Activated naive CD4-positive, alpha-beta T cell treated with anti-CD3 and anti-CD28 coated beads, Interleukin-2, amount 50 U/mL, for 72 hours (primary cell): ENCODE measurements around the gene ZNF528. TPM values are rescaled to one million over a fixed set of nuclear protein-coding genes. Genes with fewer than 3 reads are reported as not detected.
A peak's percentile ranks its signal among the peaks of the same experiment; 100 is the strongest.

ENCODE experiments used
- ATAC-seq, 2 donors: fragments of 150-1000 bp; cut with Tn5 transposase; 2 replicates each; pipeline ENCODE4 v1.10.0; 2021; ENCODE audit warnings: mild to moderate bottlenecking in 2 of 2, moderate library complexity in 2 of 2
- DNase-seq, 2 donors: peaks; one replicate each; pipeline ENCODE4 v3.0.0; 2021 to 2022; ENCODE audit warnings: low spot score in 2 of 2
- H3K27ac Mint-ChIP-seq, 2 donors: one replicate each; pipeline ENCODE4 v1.8.0; 2022; ENCODE audit warnings: mild to moderate bottlenecking in 2 of 2, mixed read lengths in 2 of 2
- H3K36me3 Mint-ChIP-seq, 2 donors: one replicate each; pipeline ENCODE4 v1.8.0; 2022; ENCODE audit warnings: mixed read lengths in 2 of 2
- H3K9me3 Mint-ChIP-seq, 2 donors: one replicate each; pipeline ENCODE4 v1.8.0; 2022; ENCODE audit warnings: mixed read lengths in 2 of 2
- total RNA-seq, 2 donors: library from RNA; stranded (reverse); gene quantifications; one replicate each; pipeline ENCODE4 v1.2.3, GENCODE V29; 2022

The ZNF528 gene
- 1 to 10 TPM; 4.8 to 6.7 TPM for total RNA-seq

GRCh38 chr19:52397310-52398080 lies at the start of gene ZNF528:
ZNF528 (plus strand) TSS chr19:52397849; CDS start chr19:52402014, 4,165 bp downstream.
- peak within 1 kb of the TSS; percentile 94 to 97 for H3K27ac Mint-ChIP-seq
- peak; percentile 100 for ATAC-seq
- DNase-seq = peak; percentile 90 to 97
- peaks cover 44 to 65% of the 10 kb centered on the region in 2 donors for H3K9me3 Mint-ChIP-seq
- peaks cover 75 to 86% of the 10 kb centered on the region in 2 donors for H3K36me3 Mint-ChIP-seq

DNA sequence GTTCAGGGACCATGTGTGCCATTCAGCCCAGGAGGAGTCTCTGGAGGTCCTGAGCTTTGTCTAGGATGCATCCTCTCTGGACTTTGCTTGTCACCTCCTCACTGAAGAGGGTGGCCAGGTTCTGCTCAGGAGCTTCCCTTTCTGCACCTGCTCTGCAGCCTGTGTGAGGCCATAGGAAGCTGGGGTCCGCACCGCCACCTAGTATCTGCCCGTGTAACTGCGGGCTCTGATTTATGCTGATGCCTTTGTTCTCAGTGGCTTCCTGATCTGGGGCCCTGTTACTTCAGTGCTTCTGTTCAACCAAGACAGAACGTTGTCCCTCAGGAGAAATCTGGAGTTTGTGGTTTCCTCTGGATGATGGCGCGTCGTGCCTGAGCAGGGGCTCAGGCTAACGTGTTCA lies 46.1 kb upstream of the ZNF528 start:
- Mint-ChIP-seq H3K36me3 (peaks cover 58 to 67% of the 10 kb centered on the region in 2 donors), H3K27ac (no peak overlapping the region), H3K9me3 (peaks cover 33 to 41% of the 10 kb centered on the region in 2 donors)
- DNase-seq = no peak
- no peak for ATAC-seq

DNA sequence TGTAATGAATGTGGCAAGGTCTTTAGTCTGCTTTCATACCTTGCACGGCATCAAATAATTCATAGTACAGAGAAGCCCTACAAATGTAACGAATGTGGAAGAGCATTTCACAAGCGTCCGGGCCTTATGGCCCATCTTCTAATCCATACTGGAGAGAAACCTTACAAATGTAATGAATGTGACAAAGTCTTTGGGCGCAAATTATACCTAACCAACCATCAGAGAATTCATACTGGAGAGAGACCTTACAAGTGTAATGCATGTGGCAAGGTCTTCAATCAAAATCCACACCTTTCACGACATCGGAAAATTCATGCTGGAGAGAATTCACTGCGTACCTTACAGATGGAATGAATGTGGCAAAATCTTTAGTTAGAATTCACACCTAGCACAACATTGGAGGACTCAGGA lies 31.2 kb upstream of the ZNF528 start:
- Mint-ChIP-seq H3K9me3 (peaks cover 28 to 34% of the 10 kb centered on the region in 2 donors), H3K27ac (no peak overlapping the region), H3K36me3 (peaks cover 38 to 51% of the 10 kb centered on the region in 2 donors)
- DNase-seq (no peak), ATAC-seq (no peak)

GRCh38 chr19:52369559-52370340 lies 27.9 kb upstream of the ZNF528 start, which contains the start of gene ZNF880:
ZNF880 (plus strand) TSS chr19:52369923; CDS start chr19:52369966, 43 bp downstream.
- ATAC-seq = peak; percentile 100
- Mint-ChIP-seq H3K9me3 (peaks cover 25 to 36% of the 10 kb centered on the region in 2 donors), H3K27ac (peak within 1 kb of the TSS; percentile 94 to 98), H3K36me3 (peaks cover 47 to 65% of the 10 kb centered on the region in 2 donors)
- peak; percentile 91 for DNase-seq

DNA sequence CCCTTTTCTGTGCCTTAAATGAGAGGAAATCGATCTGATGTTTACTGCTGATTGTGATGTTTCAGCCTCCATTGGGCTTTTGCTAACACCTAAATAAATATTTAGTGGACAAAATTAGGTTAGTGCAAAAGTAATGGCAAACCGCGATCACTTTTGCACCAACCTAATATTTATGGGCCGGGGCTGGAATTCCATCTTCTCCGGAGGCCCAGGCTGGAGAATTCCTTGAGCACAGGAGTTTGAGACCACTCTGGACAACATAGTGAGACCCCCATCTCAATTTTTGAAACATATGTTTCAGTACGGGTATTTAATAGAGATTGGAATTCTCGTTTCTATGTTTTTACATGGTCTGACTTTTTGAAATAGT lies 27.3 kb upstream of the ZNF528 start:
- peaks cover 49 to 69% of the 10 kb centered on the region in 2 donors for H3K36me3 Mint-ChIP-seq
- no peak for ATAC-seq

DNA sequence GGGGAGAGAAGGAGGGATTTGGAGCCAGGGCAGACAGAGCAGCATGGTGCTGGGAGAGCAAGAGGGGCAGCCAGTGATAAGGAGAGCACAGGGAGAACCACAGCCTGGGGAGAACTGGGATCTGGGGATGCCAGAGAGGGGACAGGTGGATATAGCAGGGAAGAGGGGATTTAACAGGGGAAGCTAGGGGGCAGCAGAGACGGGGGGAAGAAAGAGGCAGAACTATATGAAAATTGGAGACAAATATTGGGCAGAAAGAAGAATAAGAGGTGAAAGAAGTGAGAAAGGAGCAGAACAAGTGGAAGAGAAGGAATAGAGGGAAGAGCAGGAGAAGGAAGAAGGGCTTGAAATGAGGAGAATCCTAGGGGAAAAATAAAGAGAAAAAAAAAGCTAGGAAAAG lies 6.5 kb upstream of the ZNF528 start:
- Mint-ChIP-seq H3K9me3 (peaks cover 50 to 51% of the 10 kb centered on the region in 2 donors), H3K36me3 (peaks cover 61 to 67% of the 10 kb centered on the region in 2 donors), H3K27ac (no peak overlapping the region)
- ATAC-seq (no peak), DNase-seq (no peak)

More for the DNA sequence above, 27.3 kb upstream of the ZNF528 start:
- no peak for DNase-seq
- Mint-ChIP-seq H3K27ac (peak overlapping the region; percentile 94 to 98), H3K9me3 (peaks cover 27 to 34% of the 10 kb centered on the region in 2 donors)

DNA sequence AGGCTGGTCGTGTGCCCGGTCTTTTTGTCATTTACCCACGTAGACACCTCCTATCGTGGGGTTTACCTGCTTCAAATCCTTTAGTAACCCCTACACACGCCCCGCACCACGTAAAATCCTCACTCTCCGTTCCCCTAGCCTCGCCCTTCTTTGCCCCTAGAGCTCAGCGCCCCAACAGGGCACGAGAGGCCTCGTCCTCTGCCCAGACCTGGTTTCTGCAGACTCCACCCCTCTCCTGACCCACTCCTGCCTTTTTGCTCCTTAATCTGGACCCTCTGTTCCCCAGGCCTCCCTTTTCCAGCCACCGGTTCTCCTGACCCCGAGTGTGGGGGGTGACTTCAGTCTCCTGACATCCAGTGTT lies 412 bp downstream of the ZNF528 start:
- peaks cover 77 to 86% of the 10 kb centered on the region in 2 donors for H3K36me3 Mint-ChIP-seq
- H3K9me3 Mint-ChIP-seq = peaks cover 44 to 63% of the 10 kb centered on the region in 2 donors
- H3K27ac Mint-ChIP-seq = peak overlapping the region; percentile 94 to 97
- DNase-seq = no peak
- ATAC-seq = peak; percentile 34

DNA sequence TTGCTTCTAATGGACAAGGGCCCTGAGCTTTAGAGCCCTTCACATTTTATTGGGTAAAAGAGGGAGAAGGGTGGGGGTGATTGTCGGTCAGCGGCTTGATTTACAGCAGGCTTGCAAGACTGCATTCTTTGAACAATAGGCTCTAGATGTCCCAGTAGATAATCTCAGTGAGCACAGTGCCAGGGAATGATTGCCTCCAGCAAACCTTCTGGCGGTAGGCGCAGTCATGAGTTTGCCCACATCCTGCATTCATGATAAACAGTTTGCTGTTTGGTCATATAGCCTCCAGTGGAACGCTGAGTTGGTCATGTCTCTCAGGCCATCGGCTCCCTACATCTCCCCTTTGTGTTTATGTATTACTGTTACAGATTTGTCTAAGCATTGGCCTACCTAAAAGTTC lies 12.6 kb downstream of the ZNF528 start:
- H3K9me3 Mint-ChIP-seq = peaks cover 46 to 48% of the 10 kb centered on the region in 2 donors
- H3K36me3 Mint-ChIP-seq = peaks cover 87 to 92% of the 10 kb centered on the region in 2 donors
- DNase-seq = no peak
- H3K27ac Mint-ChIP-seq = no peak overlapping the region
- ATAC-seq = no peak

DNA sequence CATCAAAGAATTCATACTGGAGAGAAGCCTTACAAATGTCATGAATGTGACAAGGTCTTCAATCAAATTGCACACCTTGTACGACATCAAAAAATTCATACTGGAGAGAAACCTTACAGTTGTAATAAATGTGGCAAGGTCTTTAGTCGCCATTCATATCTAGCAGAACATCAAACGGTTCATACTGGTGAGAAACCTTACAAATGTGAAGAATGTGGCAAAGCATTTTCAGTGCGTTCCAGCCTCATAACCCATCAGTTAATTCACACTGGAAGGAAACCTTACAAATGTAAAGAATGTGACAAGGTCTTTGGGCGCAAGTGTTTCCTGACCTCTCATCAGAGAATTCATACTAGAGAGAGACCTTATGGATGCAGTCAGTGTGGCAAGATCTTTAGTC lies 18.1 kb downstream of the ZNF528 start:
- Mint-ChIP-seq H3K9me3 (peaks cover 57 to 64% of the 10 kb centered on the region in 2 donors), H3K36me3 (peaks cover 56 to 70% of the 10 kb centered on the region in 2 donors), H3K27ac (no peak overlapping the region)
- DNase-seq = no peak
- ATAC-seq = no peak

GRCh38 chr19:52428937-52429336 lies 31.3 kb downstream of the ZNF528 start, which contains the start of gene ZNF534:
ZNF534 (plus strand) TSS chr19:52429148; CDS start chr19:52431475, 2,327 bp downstream.
- H3K36me3 Mint-ChIP-seq = peaks cover 38 to 63% of the 10 kb centered on the region in 2 donors
- no peak within 1 kb of the TSS for H3K27ac Mint-ChIP-seq
- no peak for DNase-seq
- H3K9me3 Mint-ChIP-seq = peaks cover 34 to 39% of the 10 kb centered on the region in 2 donors
- ATAC-seq = no peak

GRCh38 chr19:52442179-52442578 lies 44.5 kb downstream of the ZNF528 start:
- no peak for ATAC-seq
- H3K36me3 Mint-ChIP-seq = peaks cover 47 to 55% of the 10 kb centered on the region in 2 donors
- H3K9me3 Mint-ChIP-seq = peaks cover 46 to 49% of the 10 kb centered on the region in 2 donors
- DNase-seq = no peak
- no peak overlapping the region for H3K27ac Mint-ChIP-seq

GRCh38 chr19:52444506-52444905 lies 46.9 kb downstream of the ZNF528 start:
- no peak for DNase-seq
- ATAC-seq = no peak
- H3K9me3 Mint-ChIP-seq = peaks cover 47 to 52% of the 10 kb centered on the region in 2 donors
- peaks cover 39 to 47% of the 10 kb centered on the region in 2 donors for H3K36me3 Mint-ChIP-seq
- no peak overlapping the region for H3K27ac Mint-ChIP-seq

- ATAC-seq = no peak
- H3K36me3 Mint-ChIP-seq = peaks cover 63 to 68% of the 10 kb centered on the region in 2 donors
- H3K9me3 Mint-ChIP-seq = peaks cover 54 to 60% of the 10 kb centered on the region in 2 donors
Measured at GRCh38 chr19:52451241-52451640, 53.6 kb downstream of the ZNF528 start.

GRCh38 chr19:52453324-52454094 lies 55.9 kb downstream of the ZNF528 start, which contains the start of gene ZNF578:
ZNF578 (plus strand) TSS chr19:52453553; CDS start chr19:52501846, 48,293 bp downstream.
- Mint-ChIP-seq H3K36me3 (peaks cover 79 to 84% of the 10 kb centered on the region in 2 donors), H3K27ac (peak within 1 kb of the TSS in 1 of 2 donors; percentile 86), H3K9me3 (peaks cover 56 to 63% of the 10 kb centered on the region in 2 donors)
- peak; percentile 91 to 98 for ATAC-seq
- peak; percentile 56 to 79 for DNase-seq

More at GRCh38 chr19:52451241-52451640, 53.6 kb downstream of the ZNF528 start:
- DNase-seq = no peak
- H3K27ac Mint-ChIP-seq = no peak overlapping the region

GRCh38 chr19:52464798-52465470 lies 67.3 kb downstream of the ZNF528 start:
- peaks cover 67 to 69% of the 10 kb centered on the region in 2 donors for H3K36me3 Mint-ChIP-seq
- ATAC-seq (no peak), DNase-seq (no peak)
- no peak overlapping the region for H3K27ac Mint-ChIP-seq
- H3K9me3 Mint-ChIP-seq = peaks cover 39 to 44% of the 10 kb centered on the region in 2 donors
